HTERT RPE-1 (cell line): ENCODE measurements around the gene ASAP2.

Source experiments
- in situ Hi-C: fragments of 300-500 bp; cut with MboI; formaldehyde crosslinking; loops from 4 replicates; pipeline ENCODE4 v1.14.3; 2020; ENCODE audit warnings: low sequenced_read_pairs

The ASAP2 gene

DNA sequence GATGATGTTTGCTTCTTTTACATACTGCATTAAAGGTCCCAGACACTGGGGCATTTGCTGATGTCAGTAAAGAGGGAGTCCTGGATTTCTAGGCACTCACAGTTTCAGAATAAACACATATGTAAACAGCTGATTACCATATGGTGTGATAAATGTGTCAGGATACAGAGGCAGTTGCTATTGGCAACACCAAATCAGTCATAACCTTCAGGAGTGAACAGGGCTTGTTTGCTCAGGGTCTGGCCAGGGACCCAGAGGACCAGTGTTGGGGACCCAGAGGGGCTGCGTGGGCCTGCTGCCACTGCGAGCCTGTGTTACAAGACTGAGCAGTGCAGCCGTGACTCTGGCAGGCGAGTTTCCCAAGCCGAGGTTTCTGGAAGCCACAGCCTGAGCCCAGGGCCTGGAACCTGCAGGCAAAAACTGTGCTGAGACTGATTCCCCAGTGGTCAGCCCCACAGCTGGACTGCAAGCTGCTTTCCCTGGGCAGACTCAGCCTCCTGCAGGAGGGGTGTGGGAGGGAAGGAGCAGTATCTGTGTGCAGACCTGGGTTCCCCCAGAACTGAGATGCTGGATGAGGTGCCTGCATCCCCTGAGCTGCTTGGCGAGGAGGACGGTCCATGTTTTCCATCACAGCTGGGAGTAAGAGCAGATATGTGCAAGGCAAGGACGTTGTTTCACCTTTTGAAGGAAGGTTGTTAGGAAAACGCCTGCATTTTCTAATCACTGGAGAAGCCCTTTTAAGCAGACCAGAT, 23.6 kb downstream of the ASAP2 start:
- in situ Hi-C loops, result no loop called here

DNA sequence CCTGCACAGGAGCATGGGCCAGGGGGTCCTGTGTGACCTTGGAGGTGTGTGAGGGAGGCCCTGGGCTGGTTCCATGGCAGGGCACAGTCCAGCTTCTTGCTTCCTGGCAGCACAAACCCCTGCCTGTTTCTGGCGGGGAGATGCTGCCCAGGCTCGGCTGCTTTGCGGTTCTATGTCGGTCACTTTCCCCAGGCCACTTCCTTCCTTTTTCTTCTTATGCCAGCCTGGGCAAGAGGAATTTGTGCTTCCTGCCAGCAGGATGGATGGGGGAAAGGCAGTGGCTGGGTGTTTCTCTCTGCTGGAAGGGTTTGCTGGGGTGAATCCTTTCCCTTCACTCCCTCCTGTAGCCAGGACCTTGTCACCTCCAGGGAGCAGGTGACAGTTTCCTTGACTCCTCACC, 24.3 kb downstream of the ASAP2 start:
- in situ Hi-C loops, result no loop called here

DNA sequence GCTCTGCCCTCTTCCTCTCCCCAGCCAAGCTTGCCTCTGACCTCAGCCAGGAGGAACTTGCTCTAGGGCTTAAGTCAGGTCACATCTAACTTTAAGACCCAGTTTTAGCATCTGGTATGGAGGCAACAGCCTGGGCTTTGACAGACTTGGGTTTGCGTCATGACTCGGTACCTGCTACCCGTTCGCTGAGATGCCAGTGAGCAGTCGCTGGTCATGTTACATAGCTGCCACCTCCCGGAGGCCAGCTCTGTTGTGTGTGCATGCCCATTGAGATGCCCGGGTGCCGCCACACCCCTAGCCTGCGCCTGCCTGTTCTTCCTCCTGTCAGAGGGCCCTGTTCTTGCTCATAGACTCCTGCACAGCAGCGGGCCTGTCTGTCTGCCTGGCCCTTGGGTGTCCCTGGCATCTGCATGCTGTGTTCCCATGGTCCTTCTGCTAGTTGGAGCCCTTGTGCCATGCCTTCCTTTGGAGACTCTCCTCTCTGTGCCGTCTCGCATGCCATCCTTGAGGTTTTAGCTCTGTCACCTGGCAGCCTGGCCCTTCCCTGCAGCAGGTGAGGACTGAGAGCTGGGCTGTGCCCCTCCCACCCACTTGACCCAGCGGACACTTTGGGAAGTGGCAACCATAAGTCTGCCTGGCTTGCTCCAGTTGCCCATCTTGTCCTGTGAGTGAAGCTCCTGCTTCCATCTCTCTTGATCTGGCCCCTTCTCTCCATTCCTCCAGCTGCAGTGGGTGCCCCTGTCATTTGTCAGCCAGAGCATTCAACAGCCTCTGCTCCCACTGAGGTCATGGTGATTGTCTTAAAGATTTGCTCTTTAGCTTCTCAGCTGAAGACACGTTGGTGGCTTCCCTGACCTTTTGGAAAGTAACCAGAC, 24.9 kb downstream of the ASAP2 start:
- in situ Hi-C loops, result no loop called here

DNA sequence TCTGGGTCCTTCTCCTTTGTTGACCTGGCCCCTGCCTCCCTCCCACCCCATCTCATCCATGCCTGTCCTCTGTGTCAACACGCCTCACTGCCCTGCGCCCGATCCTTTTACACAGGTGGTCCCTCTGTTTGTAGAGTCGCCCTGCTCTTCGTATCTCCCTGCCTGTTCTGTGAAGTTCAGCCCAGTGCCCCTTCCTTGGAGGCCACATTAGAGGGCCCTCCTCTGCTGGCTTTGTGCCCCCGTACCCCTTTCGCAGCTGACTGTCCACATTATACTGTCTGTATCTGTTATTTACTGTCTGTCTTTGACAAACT, 25.5 kb downstream of the ASAP2 start:
- in situ Hi-C loops, result no loop called here

DNA sequence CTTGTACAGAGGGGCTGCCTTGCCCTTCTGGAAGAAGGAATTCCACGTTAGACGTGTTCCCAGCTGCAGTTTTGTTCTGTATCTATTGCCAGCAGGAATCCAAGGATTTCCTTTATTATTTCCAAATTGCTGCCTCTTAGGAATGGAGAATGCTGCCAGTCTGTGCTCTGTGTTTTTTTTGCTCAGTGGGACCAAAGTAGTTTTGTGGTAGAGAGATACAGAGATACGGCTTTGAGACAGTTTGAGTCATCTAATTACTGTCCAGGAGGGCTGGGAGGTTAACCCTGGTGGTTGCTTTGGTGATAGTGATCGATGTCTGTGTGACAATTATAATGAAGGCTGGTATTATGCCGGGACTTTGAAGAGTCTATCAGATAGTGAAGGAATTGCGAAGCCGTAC, 26.3 kb downstream of the ASAP2 start:
- in situ Hi-C loops, result no loop called here

DNA sequence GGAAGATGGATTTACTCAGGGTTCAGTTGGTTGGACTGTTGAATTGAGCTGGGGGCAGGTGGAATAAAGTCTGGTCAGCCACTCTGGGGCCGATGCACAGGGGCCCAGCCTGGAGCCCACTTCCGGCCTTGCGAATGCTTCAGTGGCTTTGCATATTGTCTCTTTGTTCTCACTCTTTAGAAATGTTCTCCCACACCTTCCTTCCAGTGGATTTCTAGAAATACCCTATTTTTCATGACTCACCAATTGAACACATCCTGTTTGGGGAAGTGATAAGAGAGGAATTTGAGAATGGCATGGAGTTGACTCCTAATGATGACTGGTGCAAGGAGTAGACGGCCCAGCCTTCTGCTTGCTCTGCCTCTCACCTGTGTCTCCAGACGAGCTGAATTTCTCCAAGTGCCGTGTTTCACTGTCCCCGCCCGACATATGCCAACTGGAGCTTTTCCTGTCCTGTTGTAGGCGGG, 28.1 kb downstream of the ASAP2 start:
- in situ Hi-C loops, result no loop called here

DNA sequence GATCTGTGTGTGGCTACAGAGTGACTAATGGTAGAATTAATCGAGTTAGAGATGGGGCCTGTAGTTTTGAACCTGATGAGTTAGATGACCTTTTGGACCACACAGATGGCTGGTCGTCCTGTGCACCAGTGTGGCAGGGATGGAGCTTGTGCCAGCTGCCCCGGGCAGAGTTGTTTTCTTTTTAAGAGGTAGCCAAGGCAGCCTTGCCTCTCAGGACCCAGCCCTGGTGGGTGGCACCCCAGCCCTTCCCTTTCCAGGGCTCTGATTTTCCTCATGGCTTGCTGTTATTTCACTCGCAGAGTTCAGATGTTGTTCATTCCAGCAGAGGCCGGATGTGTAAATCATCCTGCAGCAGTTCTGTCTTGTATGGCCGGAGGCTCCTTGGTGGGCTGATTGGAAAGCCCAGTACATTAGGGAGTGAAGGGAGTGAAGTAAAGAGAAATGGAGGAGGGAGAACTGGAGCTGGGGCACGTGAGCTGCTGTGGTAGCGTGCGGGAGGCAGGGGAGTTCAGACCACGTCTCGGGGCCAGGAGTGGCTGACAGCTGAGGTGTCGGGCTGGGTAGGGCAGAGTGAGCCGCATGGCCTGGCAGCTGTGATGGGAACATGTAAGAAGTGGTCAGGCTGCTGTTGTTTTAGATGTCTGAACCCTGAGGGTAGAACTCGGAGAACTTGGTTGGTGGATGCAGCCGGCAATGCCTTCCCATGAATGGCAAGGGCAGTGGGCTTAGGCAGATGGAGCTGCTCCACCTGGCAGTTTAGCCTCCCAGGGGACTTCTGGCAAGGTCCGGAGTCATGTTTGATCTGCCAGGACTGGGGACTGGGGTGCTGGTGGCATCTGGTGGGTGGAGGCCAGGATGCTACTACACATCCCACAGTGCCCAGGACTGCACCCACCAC, 28.8 kb downstream of the ASAP2 start:
- in situ Hi-C loops, result no loop called here

DNA sequence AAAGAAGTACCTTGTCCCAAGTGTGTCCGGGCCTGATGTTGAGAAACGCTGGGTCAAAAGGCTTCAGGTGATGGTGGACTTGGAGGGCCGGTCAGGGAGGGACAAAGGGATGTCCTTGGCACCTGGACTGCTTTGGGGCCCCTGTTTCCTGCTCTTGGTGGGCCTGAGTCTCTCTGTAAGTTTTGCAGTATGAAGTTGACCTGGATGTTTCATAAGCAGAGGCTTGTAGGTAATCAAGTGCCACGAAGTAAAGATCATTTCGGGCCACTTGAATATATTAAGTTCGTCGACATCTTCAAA, 29.4 kb downstream of the ASAP2 start:
- in situ Hi-C loops, result no loop called here

DNA sequence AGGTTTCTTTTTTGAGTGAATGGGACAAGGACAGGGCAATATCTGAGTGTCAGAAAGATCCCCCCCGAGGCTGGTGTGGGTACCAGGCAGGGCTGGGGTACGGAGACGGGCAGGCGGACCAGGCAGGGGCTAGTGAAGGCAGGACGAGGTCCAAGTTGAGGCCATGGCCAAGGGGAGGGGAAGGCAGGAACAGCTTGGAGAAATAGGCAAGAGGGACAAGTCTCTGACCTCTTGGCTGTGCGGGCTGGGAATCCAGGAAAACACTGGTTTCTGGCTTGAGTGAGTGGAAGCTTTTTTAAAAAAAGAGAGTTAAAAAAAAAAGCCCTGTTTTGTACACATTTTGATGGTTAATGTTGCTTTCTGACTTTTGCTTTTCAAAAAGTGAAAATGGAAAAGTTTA, 30.3 kb downstream of the ASAP2 start:
- in situ Hi-C loops, result no loop called here

DNA sequence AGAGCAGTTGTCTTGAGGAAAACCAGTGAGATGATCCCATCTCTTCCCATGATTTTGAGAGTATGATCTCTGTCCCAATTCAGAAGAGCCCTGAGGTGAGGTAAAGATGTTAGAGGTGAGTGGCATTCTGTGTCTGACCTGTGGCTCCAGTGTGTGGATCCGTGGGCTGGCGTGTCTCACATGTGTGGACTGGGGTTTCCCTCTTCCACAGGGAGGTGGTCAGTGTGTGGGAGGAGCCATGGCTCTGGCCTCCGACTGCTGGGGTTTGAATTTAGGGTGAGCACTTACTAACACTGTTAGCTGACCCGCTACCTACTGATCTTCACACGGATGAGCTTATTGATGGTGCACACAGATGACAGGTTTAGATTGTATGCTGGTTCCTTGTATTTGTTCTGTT, 31.2 kb downstream of the ASAP2 start:
- in situ Hi-C loops, result no loop called here

DNA sequence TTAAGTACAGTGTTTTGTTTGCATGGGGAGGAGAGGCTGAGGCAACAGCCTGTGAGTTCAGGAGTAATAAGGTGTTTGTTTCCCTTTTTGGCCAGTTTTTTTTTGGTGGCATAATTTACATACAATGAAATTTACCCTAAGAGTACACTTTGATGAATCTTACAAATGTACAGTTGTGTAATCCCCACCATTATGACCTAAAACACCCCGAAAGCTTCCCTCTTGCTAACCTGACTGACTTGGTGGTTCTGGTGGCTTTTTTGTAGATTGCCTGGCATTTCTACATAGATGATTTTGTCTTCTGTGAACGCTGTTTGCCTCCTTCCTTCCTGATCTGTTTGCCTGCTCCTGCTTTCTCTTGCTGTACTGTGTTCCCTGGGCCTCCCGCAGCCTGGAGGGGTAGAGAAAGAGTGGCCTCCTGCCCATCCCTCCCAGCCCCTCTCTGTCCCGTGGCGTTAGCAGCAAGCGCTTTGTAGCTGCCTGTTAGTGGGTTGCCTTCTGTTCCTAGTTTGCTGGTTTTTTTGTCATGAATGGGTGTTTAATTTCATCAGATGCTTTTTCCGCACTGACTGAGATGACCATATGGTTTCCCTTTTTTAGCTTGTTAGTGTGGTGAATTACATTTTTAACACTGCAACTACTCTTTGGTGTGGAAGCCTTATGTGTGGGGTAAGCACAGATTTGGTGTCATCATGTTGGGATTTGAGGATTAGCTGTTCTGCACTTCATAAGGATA, 32.1 kb downstream of the ASAP2 start:
- in situ Hi-C loops, result no loop called here

DNA sequence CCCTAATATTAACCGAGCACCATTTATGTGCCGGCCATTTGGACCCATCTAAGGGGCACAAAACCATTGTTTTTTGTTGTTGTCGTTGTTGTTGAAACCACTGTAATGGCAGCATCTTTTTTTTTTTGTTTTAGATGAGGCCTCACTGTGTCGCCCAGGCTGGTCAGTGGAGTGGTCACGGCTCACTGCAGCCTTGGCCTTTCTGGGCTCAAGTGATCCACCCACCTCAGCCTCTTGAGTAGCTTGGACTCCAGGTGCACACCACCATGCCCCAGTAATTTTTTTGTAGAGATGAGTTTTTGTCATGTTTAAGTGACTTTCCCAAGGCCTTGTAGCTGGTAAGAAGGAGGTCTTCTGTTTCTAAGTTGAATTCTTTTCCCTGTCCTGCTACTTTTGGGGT, 33.0 kb downstream of the ASAP2 start:
- in situ Hi-C loops, result no loop called here

DNA sequence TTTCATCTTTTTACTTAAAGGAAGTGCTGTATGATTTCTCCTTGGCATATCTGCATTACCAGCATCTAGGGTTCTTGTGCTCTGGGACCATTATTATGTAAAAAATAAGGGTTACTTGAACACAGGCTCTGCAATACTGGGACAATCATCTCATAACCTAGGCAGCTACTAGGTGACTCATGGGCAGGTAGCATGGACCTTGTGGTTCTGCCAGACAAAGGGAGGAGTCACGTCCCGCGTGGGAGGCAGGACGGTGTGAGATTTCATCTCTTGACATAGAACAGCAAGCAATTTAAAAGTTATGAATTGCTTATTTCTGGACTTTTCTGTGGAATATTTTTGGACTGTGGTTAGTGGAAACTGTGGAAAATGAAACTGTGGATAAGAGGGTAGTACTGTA, 34.1 kb downstream of the ASAP2 start:
- in situ Hi-C loops, result no loop called here

DNA sequence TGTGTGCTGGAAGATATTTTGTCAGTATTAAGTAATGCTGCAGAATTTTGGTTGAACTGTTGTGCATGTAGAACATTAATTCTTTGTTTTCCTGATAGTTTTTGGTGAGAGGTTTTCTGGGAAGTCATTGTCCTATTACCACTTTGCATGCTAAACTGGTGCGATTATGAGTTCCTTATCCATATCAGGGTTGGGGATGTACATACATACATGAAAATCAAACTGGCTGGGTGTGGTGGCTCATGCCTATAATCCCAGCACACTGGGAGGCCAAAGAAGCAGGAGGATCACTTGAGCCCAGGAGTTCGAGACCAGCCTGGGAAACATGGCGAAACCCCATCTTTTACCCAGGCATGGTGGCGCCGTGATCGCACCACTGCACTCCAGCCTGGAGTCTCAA, 34.6 kb downstream of the ASAP2 start:
- in situ Hi-C loops, result no loop called here

DNA sequence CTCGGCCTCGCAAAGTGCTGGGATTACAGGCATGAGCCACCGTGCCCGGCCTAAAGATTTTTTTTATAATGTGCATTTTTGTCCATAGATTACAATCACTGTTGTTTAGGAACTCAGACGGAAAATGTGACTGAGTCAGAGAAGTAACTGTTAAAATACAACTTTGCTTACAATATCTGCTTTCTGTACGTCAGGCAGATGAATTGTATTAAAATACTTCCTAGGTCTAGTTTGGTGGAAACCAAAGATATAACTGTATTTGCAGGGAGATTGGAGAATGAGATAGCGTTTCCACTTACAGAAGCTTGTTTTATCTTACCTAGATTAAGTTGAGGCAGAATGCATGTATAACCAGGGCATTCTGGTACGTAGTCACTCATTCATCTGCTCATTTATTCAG, 36.7 kb downstream of the ASAP2 start:
- in situ Hi-C loops, result no loop called here

DNA sequence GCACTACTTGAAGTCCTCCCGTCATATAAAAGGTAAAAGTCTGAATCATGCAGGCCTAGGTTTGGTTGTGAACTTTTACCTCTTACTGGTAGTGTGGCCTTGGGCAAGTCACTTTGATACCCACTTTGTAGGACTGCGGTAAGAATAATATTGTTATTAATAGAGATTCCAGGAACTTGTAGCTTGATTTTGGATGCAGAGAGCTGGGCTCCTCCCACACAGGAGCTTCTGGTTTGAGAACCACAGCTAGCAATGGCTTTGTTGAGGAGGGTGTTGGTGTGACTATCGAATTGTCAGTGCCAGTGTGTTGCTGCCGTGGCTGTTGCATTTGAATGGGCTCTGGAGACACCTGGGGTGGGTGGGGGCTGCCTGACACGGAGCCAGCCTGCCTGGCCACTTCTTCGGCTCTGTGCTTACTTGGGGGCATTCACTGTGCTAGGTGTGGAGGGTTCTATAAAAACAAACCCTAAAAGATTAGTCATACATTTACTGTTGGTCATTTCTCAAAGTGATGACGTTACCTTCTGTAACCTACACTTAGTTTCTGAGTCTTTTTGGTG, 38.5 kb downstream of the ASAP2 start:
- in situ Hi-C loops, result no loop called here

DNA sequence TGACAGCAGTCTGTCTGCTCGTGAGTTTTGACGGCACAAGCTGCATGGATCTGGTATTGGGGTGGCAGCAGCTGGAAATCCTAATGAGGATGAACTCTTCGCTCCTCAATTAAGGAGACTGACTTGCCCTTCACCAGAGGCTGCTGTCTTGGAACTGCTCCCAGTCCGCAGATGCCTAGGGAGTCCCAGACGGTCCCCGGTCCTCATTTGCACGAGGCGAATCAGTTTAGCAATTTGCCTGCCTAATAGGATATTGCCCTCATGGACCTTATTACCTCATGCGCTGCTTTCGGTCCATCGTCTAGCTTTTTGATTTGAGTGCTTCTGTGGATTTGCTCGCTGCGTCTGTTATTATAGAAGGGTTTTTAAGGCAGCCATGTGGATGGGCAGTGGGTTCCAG, 40.6 kb downstream of the ASAP2 start:
- in situ Hi-C loops, result no loop called here

DNA sequence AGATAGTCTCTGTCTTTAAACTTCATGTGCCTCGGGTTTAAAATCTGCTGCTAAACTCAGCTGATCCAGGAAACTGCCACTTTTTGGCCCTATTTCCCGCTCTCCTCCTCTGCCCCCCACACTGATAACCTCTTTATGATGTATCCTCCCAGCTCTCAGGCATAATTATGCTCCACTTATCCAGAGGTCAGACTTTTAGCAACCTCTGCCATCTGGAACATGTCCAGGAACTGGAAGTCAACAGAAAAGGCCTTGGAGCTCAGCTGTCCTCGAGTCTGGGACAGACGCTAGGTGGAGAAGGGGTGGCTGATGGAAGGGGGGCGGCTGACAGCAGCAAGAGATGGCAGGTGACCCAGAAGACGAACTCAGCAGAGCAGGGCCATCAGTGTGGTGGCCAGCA, 41.2 kb downstream of the ASAP2 start:
- in situ Hi-C loops, result no loop called here

DNA sequence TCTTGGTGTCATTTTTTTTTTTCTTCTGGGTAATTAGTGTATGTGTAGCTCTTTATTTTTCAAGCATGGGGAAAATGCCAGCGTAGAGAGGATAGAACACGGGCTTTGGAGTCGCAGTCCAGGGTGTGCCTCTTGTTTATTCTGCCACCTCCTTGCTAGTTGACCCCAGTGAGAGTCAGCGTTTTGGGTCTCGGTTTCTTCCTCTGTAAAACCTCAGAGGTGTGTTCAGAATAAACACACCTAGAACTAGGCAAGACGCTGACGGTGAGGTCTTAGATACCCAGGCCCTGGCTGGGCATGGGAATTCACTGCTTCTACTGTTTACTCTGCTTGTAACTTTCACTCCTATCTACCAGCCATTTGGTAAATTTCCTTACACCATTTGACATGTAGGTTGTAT, 41.8 kb downstream of the ASAP2 start:
- in situ Hi-C loops, result no loop called here

DNA sequence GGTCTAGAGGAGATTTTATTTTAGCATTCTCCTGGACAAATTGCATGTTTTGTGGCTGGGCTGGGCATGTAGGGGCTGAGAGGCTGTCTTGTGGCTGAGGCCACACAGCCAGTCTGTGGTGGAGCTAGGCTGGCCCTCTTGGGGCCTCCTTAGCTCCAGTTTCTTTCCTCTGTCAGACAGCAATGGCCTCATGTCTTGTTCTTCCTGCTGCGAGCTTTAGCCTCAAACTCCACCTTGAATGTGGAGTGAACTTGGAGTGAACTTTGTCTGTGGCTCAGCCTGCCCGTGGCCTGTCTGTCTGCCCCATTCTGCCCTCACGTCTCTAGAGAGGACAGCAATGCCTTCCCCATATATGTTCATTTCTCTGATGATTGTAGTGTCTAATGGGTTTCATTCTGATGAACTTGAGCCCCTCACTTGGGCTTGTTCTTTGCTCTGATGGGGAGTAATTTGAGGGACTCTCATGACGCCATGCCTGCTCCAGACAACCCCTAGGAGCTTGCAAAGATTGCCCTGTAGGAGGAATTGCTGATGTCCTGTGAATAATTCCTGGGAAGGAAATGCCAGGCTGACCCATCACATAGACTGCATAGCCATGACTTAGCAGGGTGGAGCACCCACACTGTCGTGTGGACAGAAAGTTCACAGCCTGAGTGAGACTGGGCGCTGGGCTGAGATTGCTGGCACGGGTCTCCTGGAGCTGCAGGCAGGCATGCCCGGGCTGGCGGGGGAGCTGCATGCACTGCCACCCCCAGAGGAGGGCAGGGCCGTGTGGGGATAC, 42.6 kb downstream of the ASAP2 start:
- in situ Hi-C loops, result no loop called here
